Transverse colon (tissue), 4 donors: Measurements from ENCODE around the gene CCNT1.

Experiments
- EP300 ChIP-seq: sonication (generic); formaldehyde crosslinking; IDR thresholded peaks from one replicate; pipeline ENCODE4 v1.6.1; 2017; ENCODE audit warnings: antibody characterized with exemption, low read depth
- POLR2A ChIP-seq: fragments of 450-650 bp; IDR thresholded peaks from one replicate; pipeline ENCODE4 v1.6.1; 2016; ENCODE audit warnings: antibody characterized with exemption, mild to moderate bottlenecking, moderate library complexity
- POLR2AphosphoS5 ChIP-seq, 3 donors: sonication (generic); formaldehyde crosslinking; IDR thresholded peaks; one replicate each; pipeline ENCODE4 v1.6.1; 2016; ENCODE audit warnings: antibody characterized with exemption in 3 of 3
- TF ChIP-seq, protein P1 (sequence below), 5 experiments: fragments of 200-600 bp in 3 of 5; fragments of 450-650 bp in 2 of 5; sonication (generic) in 3 of 5; IDR thresholded peaks; 1 replicate in 2 of 5; 2 replicates in 3 of 5; pipeline ENCODE4 v1.5.1; 2016 to 2017; ENCODE audit warnings: antibody characterized with exemption in 5 of 5, inconsistent platforms in 3 of 5, mild to moderate bottlenecking in 2 of 5, moderate library complexity in 1 of 5

DNA sequence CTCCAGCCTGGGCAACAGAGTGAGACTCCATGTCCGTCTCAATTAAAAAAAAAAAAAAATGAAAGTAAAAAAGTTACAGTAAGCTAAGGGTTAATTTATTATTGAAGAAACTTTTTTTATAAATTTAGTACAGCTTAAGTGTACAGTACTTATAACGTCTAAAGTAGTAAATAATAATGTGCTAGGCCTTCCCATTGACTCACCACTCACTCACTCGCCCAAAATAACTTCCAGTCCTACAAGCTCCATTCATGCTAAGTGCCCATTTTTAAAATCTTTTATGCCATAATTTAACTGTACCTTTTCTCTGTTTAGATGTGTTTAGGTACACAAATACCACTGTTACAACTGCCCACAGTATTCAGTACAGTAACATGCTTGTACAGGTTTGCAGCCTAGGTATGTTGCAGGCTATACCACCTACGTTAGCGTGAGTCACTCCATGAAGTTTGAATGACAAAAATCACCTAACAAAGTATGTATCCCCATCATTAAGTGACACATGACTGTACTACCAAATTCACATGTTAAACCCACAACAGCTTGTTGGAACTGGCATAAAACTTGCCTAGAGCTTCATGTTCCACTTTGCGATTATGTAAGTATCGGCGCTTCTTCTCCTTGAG is 45.2 kb downstream of the CCNT1 start:
- TF ChIP-seq, protein P1, sequence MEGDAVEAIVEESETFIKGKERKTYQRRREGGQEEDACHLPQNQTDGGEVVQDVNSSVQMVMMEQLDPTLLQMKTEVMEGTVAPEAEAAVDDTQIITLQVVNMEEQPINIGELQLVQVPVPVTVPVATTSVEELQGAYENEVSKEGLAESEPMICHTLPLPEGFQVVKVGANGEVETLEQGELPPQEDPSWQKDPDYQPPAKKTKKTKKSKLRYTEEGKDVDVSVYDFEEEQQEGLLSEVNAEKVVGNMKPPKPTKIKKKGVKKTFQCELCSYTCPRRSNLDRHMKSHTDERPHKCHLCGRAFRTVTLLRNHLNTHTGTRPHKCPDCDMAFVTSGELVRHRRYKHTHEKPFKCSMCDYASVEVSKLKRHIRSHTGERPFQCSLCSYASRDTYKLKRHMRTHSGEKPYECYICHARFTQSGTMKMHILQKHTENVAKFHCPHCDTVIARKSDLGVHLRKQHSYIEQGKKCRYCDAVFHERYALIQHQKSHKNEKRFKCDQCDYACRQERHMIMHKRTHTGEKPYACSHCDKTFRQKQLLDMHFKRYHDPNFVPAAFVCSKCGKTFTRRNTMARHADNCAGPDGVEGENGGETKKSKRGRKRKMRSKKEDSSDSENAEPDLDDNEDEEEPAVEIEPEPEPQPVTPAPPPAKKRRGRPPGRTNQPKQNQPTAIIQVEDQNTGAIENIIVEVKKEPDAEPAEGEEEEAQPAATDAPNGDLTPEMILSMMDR (IDR thresholded peaks at IDR 0.05) = no peak
- TF ChIP-seq POLR2A (no peak), POLR2AphosphoS5 (IDR thresholded peaks at IDR 0.05) (no peak), EP300 (no peak)
